Stimulated activated CD4-positive, alpha-beta T cell treated with anti-CD3 and anti-CD28 coated beads, Interleukin-1b, Interleukin-23, amount 100 ng/mL, for 24 hours (primary cell): ENCODE data around the gene PLAAT4.
"Not testable (repeated sequence)": the region's sequence is repeated elsewhere in the genome, so short reads cannot be mapped to it uniquely, and the experiment has no call there.

Experiments used
- DNase-seq, 4 experiments: peaks; one replicate each; pipeline ENCODE4 v3.0.0-alpha.2; 2020; ENCODE audit warnings: low read depth in 4 of 4, low spot score in 1 of 4

PLAAT4 gene

GRCh38 chr11:63510360-63511047 lies 26.1 kb upstream of the PLAAT4 start:
- no peak for DNase-seq

- no peak for DNase-seq
These were observed 25.4 kb upstream of the PLAAT4 start for GRCh38 chr11:63511048-63511748.

GRCh38 chr11:63512816-63513215 lies 23.8 kb upstream of the PLAAT4 start:
- no peak for DNase-seq

- DNase-seq, result no peak
These were observed 20.5 kb upstream of the PLAAT4 start for GRCh38 chr11:63516109-63516508.

- no peak for DNase-seq
These were observed 19.5 kb upstream of the PLAAT4 start for GRCh38 chr11:63517156-63517555.

GRCh38 chr11:63518548-63518947 lies 18.1 kb upstream of the PLAAT4 start:
- no peak for DNase-seq

GRCh38 chr11:63520606-63521170 lies 15.9 kb upstream of the PLAAT4 start:
- no peak for DNase-seq

GRCh38 chr11:63521896-63522295 lies 14.7 kb upstream of the PLAAT4 start:
- no peak for DNase-seq

GRCh38 chr11:63523151-63523550 lies 13.5 kb upstream of the PLAAT4 start:
- DNase-seq, result no peak

GRCh38 chr11:63527667-63528066 lies 8.9 kb upstream of the PLAAT4 start:
- DNase-seq, result no peak

GRCh38 chr11:63528156-63528555 lies 8.5 kb upstream of the PLAAT4 start:
- not testable (repeated sequence) for DNase-seq

GRCh38 chr11:63528729-63529278 lies 7.8 kb upstream of the PLAAT4 start:
- DNase-seq, result not testable (repeated sequence)

- not testable (repeated sequence) for DNase-seq
These were observed 7.2 kb upstream of the PLAAT4 start for GRCh38 chr11:63529373-63529772.

- no peak for DNase-seq
These were observed 6.6 kb upstream of the PLAAT4 start for GRCh38 chr11:63530021-63530420.

GRCh38 chr11:63531074-63531792 lies 5.4 kb upstream of the PLAAT4 start:
- not testable (repeated sequence) for DNase-seq

GRCh38 chr11:63532117-63532516 lies 4.5 kb upstream of the PLAAT4 start:
- DNase-seq, result no peak

- DNase-seq, result no peak
These were observed 3.7 kb upstream of the PLAAT4 start for GRCh38 chr11:63532799-63533475.

- no peak for DNase-seq
These were observed 2.5 kb upstream of the PLAAT4 start for GRCh38 chr11:63534076-63534475.

- no peak for DNase-seq
These were observed 1.6 kb upstream of the PLAAT4 start for GRCh38 chr11:63534895-63535461.

GRCh38 chr11:63535734-63536133 lies 874 bp upstream of the PLAAT4 start:
- no peak for DNase-seq
